Activated naive CD8-positive, alpha-beta T cell (primary cell): ENCODE measurements around the gene ERBB2.
"Not testable (repeated sequence)": the region's sequence is repeated elsewhere in the genome, so short reads cannot be mapped to it uniquely, and the experiment has no call there.

Source experiments
- H3K27ac Mint-ChIP-seq: one replicate; pipeline ENCODE4 v1.8.0; 2021; ENCODE audit warnings: mixed read lengths
- H3K27me3 Mint-ChIP-seq: one replicate; pipeline ENCODE4 v1.8.0; 2021; ENCODE audit warnings: mixed read lengths
- H3K36me3 Mint-ChIP-seq: one replicate; pipeline ENCODE4 v1.8.0; 2021; ENCODE audit warnings: mixed read lengths
- H3K4me1 Mint-ChIP-seq: one replicate; pipeline ENCODE4 v1.8.0; 2021; ENCODE audit warnings: low read depth, mixed read lengths
- H3K4me3 Mint-ChIP-seq: one replicate; pipeline ENCODE4 v1.8.0; 2021; ENCODE audit warnings: mild to moderate bottlenecking, mixed read lengths
- H3K9me3 Mint-ChIP-seq: one replicate; pipeline ENCODE4 v1.8.0; 2021; ENCODE audit warnings: low read depth, mixed read lengths

ERBB2 gene

GRCh38 chr17:39702901-39703893 is 3.3 kb downstream of the ERBB2 start:
- H3K27me3 Mint-ChIP-seq: peaks cover 18% of the 10 kb centered on the region
- H3K4me3 Mint-ChIP-seq: no peak overlapping the region
- H3K4me1 Mint-ChIP-seq: peaks cover 23% of the 10 kb centered on the region
- no peaks in the 10 kb centered on the region for H3K9me3 Mint-ChIP-seq
- H3K36me3 Mint-ChIP-seq: no peaks in the 10 kb centered on the region
- no peak overlapping the region for H3K27ac Mint-ChIP-seq

GRCh38 chr17:39703913-39704312 is 4.0 kb downstream of the ERBB2 start:
- H3K9me3 Mint-ChIP-seq: no peaks in the 10 kb centered on the region
- H3K27me3 Mint-ChIP-seq: peaks cover 16% of the 10 kb centered on the region
- peaks cover 23% of the 10 kb centered on the region for H3K4me1 Mint-ChIP-seq
- H3K4me3 Mint-ChIP-seq: no peak overlapping the region
- H3K36me3 Mint-ChIP-seq: no peaks in the 10 kb centered on the region
- H3K27ac Mint-ChIP-seq: no peak overlapping the region

DNA sequence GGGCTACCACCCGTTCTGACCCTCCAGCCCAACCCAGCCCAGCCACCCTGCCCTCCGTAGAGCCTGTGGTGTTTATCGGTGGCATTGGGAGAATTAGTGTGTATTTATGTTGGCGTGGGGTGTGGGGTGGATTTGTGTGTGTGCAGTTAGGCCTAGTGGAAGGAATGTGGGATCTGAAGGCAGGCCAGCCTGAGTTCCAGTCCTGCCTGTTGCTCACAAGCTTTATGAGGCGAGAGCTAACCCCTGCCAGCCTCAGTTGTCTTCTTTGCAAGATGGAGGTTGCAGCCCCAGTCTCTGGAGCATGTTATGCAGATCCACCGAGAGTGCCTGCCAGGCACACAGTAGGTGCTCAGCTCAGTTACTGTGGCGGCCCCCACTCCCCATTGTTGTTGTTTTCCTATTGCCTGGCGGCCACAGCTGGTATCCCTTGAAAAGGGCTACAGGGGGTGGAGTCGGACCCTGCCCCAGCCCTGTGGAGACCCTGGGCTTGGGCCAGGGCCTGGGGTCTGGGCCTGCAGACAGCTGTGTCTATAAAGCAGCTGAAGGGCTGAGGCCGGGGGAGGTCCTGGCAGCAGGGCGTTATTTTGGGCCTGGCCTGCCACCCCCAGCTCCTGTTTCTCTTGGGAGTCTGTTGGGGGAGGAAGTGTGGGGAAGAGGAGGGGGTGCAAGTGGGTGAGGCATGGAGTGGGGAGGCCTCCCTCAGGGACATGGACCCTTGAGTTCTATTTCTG is 5.1 kb downstream of the ERBB2 start:
- no peaks in the 10 kb centered on the region for H3K9me3 Mint-ChIP-seq
- H3K27ac Mint-ChIP-seq: no peak overlapping the region
- peaks cover 9% of the 10 kb centered on the region for H3K27me3 Mint-ChIP-seq
- no peaks in the 10 kb centered on the region for H3K36me3 Mint-ChIP-seq
- H3K4me3 Mint-ChIP-seq: no peak overlapping the region
- peaks cover 22% of the 10 kb centered on the region for H3K4me1 Mint-ChIP-seq

DNA sequence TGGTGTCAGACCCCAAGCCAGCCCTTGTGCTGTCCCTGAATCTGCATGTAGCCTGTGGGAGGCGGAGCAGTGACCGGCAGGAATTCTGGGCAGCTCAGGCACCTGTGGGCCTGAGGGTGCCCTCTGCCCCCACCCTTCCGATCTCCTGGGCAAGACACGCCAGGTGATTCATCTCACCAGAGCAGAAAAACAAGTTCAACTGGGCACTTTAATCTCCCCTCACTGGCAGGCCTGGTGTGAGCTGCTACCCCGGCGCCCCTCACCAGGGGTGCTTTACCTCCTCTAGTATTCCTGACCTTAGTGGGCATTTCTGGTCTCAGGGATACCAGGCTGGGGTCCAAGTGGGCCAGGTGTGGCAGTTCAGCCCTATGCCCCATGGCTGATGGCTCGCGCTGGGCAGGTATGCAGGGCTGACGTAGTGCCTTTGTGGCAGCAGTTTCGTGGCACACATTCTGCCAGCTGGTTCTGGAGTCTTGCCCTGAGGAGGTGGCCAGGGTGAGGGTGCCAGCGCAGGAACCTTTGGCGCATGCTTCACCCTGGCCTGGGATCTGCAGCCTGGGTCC is 6.0 kb downstream of the ERBB2 start:
- Mint-ChIP-seq H3K4me3 (no peak overlapping the region), H3K27ac (no peak overlapping the region), H3K27me3 (peaks cover 9% of the 10 kb centered on the region), H3K36me3 (no peaks in the 10 kb centered on the region), H3K4me1 (peaks cover 22% of the 10 kb centered on the region), H3K9me3 (no peaks in the 10 kb centered on the region)

DNA sequence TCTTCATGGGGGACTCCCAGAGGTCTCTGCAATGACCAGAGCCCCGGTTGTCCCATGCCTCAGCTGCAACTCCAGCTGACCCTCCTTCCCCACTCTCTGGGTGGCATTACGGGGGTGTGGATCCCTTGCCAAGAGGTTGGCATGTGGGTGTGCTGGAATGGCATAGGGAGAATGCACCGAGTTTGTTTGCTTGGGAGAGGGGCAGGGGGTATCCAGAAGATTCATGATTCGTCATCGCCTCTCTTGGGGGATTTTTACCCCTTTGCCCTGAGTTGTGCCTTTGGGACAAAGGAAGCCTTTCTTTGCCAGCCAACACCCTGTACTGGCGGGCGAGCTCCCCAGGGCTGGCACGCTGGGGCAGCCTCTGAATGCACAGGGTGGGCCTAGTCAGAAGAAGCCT is 6.5 kb downstream of the ERBB2 start:
- no peak overlapping the region for H3K27ac Mint-ChIP-seq
- no peaks in the 10 kb centered on the region for H3K36me3 Mint-ChIP-seq
- no peaks in the 10 kb centered on the region for H3K9me3 Mint-ChIP-seq
- H3K27me3 Mint-ChIP-seq: peaks cover 4% of the 10 kb centered on the region
- H3K4me3 Mint-ChIP-seq: no peak overlapping the region
- H3K4me1 Mint-ChIP-seq: peaks cover 20% of the 10 kb centered on the region

- Mint-ChIP-seq H3K4me1 (peaks cover 20% of the 10 kb centered on the region), H3K27me3 (no peaks in the 10 kb centered on the region), H3K4me3 (no peak overlapping the region), H3K9me3 (no peaks in the 10 kb centered on the region), H3K27ac (no peak overlapping the region), H3K36me3 (no peaks in the 10 kb centered on the region)
Measured at GRCh38 chr17:39706921-39707337, 7.1 kb downstream of the ERBB2 start.

DNA sequence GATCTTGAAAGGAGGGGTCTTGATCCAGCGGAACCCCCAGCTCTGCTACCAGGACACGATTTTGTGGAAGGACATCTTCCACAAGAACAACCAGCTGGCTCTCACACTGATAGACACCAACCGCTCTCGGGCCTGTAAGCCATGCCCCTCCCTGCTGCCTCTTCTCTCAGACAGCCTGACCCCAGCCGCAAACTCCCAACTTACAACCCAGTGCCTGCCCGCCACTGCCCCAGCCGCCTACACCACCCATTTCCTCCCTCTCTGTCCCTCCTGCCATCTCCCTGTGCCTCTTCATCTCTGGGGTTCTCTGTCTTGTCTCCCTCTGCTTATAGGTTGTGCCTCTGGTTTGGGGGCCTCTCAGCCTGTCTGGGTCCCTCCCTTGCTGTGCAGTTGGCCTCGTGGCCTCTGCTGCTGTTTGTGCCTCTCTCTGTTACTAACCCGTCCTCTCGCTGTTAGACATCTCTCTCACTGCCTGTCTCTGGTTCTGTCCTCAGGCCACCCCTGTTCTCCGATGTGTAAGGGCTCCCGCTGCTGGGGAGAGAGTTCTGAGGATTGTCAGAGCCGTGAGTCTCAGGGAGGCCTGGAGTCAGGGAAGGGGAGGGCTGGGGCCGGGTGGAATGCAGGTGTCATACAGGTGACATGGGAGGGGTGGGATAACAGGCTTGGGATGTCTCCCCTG is 9.6 kb downstream of the ERBB2 start:
- H3K4me3 Mint-ChIP-seq: no peak overlapping the region
- no peaks in the 10 kb centered on the region for H3K9me3 Mint-ChIP-seq
- H3K27me3 Mint-ChIP-seq: no peaks in the 10 kb centered on the region
- no peak overlapping the region for H3K27ac Mint-ChIP-seq
- H3K4me1 Mint-ChIP-seq: peaks cover 20% of the 10 kb centered on the region
- no peaks in the 10 kb centered on the region for H3K36me3 Mint-ChIP-seq

GRCh38 chr17:39709998-39710964 is 10.4 kb downstream of the ERBB2 start:
- Mint-ChIP-seq H3K9me3 (no peaks in the 10 kb centered on the region), H3K4me3 (no peak overlapping the region), H3K27ac (no peak overlapping the region), H3K36me3 (no peaks in the 10 kb centered on the region), H3K4me1 (peaks cover 20% of the 10 kb centered on the region), H3K27me3 (no peaks in the 10 kb centered on the region)

GRCh38 chr17:39711071-39711470 is 11.2 kb downstream of the ERBB2 start:
- not testable (repeated sequence) for H3K9me3 Mint-ChIP-seq, H3K27ac Mint-ChIP-seq, H3K36me3 Mint-ChIP-seq, H3K4me3 Mint-ChIP-seq, H3K27me3 Mint-ChIP-seq
- H3K4me1 Mint-ChIP-seq: peaks cover 20% of the 10 kb centered on the region

GRCh38 chr17:39711851-39712250 is 12.0 kb downstream of the ERBB2 start:
- Mint-ChIP-seq H3K27me3 (no peaks in the 10 kb centered on the region), H3K27ac (no peak overlapping the region), H3K4me1 (peaks cover 14% of the 10 kb centered on the region), H3K36me3 (no peaks in the 10 kb centered on the region), H3K9me3 (no peaks in the 10 kb centered on the region), H3K4me3 (no peak overlapping the region)

DNA sequence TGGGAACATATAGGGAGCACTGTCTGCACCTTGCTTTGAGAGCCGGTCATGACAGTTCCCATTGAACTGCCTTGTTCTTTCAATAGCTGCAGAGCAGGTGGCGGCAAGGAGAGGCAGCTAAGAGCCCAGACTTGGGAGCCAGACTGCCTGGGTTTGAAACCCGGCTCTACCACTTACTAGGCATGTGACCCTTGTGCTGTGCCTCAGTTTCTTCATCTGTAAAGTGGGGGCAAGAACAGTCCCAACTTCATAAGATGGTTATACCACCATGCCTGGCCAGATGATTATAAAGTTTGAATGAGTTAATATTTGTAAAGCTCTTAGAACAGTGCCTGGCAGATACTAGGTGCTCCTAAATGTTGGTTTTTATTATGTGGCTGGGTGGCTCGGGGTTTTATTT is 14.4 kb downstream of the ERBB2 start:
- Mint-ChIP-seq H3K4me1 (peaks cover 4% of the 10 kb centered on the region), H3K4me3 (no peak overlapping the region), H3K27ac (no peak overlapping the region), H3K36me3 (no peaks in the 10 kb centered on the region), H3K27me3 (no peaks in the 10 kb centered on the region), H3K9me3 (no peaks in the 10 kb centered on the region)

DNA sequence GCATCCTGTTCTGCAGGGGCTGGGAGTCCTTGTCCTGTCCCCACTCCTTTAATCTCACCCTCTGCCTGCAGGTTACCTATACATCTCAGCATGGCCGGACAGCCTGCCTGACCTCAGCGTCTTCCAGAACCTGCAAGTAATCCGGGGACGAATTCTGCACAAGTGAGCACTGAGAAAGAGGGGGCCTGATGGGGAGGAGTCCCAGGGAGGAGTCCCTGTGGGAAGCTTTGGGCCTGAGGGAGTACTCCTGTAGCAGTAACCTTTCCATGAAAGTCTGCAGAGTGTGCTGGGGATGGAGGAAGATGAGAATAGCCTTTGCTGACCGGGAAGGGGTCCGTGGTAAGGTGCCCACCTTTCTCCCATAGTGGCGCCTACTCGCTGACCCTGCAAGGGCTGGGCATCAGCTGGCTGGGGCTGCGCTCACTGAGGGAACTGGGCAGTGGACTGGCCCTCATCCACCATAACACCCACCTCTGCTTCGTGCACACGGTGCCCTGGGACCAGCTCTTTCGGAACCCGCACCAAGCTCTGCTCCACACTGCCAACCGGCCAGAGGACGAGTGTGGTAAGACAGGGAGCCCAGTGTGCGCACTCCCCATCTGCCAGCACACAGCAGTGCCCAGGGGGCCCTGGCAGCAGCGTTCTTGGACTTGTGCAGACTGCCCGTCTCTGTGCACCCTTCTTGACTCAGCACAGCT is 15.7 kb downstream of the ERBB2 start:
- H3K36me3 Mint-ChIP-seq: no peaks in the 10 kb centered on the region
- no peaks in the 10 kb centered on the region for H3K9me3 Mint-ChIP-seq
- H3K4me1 Mint-ChIP-seq: no peaks in the 10 kb centered on the region
- no peaks in the 10 kb centered on the region for H3K27me3 Mint-ChIP-seq
- no peak overlapping the region for H3K4me3 Mint-ChIP-seq
- H3K27ac Mint-ChIP-seq: no peak overlapping the region

DNA sequence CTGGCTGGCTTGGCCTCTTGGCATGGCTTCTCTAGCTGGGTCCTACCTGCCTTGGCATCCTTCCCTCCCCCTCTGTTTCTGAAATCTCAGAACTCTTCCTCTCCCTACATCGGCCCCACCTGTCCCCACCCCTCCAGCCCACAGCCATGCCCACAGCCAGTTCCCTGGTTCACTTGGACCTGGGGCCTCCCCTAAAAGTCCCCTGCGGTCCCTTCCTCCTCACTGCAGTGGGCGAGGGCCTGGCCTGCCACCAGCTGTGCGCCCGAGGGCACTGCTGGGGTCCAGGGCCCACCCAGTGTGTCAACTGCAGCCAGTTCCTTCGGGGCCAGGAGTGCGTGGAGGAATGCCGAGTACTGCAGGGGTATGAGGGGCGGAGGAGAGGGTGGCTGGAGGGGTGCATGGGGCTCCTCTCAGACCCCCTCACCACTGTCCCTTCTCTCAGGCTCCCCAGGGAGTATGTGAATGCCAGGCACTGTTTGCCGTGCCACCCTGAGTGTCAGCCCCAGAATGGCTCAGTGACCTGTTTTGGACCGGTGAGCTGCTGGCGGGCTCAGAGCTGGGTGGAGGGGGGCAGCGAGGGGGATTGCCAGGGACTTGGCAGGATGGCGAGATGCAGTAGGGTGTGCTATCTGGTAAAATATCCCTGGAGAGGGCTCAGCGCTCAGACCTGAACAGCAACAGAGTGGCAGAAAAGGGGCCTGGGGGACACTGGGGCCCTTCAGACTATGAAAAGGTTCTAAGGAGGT is 16.4 kb downstream of the ERBB2 start:
- Mint-ChIP-seq H3K36me3 (no peaks in the 10 kb centered on the region), H3K4me3 (no peak overlapping the region), H3K9me3 (no peaks in the 10 kb centered on the region), H3K27ac (no peak overlapping the region), H3K4me1 (no peaks in the 10 kb centered on the region), H3K27me3 (no peaks in the 10 kb centered on the region)
